Raji (cell line): Measurements from ENCODE around the gene LYZL1.
"Not testable (repeated sequence)": the region's sequence is repeated elsewhere in the genome, so short reads cannot be mapped to it uniquely, and the experiment has no call there.

Experiments used
- POLR2A ChIP-seq: IDR thresholded peaks from 2 replicates; pipeline ENCODE4 v1.6.1; 2011; ENCODE audit warnings: low read depth, low read length, control low read depth; ENCODE audit not compliant: insufficient read depth

Gene LYZL1

DNA sequence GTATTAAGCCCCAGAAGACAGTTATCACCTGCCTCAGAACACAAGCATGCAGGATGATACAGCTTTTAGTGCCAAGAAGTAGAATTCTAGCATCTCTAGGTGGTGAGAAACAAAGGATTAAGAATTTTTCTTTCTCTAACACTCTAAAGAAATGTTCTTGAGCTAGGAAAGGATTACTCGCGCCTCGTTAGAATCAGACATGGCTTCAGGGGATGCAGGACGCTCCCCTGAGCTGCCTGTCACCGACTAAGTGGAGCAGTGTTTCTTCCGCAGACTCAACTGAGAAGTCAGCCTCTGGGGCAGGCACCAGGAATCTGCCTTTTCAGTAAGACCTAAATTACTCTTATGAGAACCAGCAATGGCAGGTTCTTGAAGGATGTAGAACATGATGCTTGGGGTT lies at the start of gene LYZL1:
Gene LYZL1 (plus strand): TSS at position 165 of the 400 bp plus-strand sequence. CDS start 2,798 bp downstream, outside the sequence.
- not testable (repeated sequence) for TF ChIP-seq POLR2A

DNA sequence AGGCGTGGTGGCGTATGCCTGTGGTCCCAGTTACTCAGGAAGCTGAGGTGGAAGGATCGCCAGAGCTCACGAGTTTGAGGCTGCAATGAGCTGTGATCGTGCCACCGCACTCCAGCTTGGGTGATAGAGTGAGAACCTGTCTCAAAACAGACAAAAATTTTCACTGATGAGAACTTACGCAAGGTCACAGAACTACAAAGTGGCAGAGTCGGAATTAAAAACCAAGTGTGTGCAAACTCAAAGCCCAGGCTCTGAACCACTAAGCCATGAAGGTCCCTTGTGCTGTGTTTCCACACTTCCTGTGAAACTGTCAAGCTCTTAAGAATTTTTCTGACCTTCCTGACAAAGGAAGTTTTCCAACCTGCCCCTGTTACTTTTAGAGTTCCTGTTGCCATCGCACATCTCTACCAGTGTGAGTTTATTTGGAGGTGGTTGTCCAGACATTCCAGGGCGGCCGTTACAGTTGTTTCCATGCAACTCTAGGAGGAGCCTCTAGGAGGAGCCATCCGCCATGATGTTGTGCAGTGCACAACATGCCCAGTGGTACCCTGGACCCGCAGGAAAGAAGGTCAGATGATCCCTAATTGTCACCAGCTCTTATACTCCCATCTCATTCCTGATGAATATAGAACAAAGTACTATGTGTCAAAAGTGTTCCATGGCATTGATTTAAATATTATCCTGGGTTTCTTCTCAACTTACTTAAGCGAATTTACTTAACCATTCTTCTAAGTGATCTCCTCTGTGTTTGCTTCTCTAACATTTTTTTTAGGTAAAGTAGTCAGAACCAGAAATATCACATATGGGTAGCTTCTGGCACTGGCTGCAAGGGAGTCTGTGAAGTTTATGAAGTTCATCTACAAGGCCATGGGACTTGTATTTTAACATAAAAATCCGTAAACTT lies 49.0 kb upstream of the LYZL1 start:
- TF ChIP-seq POLR2A = no peak

DNA sequence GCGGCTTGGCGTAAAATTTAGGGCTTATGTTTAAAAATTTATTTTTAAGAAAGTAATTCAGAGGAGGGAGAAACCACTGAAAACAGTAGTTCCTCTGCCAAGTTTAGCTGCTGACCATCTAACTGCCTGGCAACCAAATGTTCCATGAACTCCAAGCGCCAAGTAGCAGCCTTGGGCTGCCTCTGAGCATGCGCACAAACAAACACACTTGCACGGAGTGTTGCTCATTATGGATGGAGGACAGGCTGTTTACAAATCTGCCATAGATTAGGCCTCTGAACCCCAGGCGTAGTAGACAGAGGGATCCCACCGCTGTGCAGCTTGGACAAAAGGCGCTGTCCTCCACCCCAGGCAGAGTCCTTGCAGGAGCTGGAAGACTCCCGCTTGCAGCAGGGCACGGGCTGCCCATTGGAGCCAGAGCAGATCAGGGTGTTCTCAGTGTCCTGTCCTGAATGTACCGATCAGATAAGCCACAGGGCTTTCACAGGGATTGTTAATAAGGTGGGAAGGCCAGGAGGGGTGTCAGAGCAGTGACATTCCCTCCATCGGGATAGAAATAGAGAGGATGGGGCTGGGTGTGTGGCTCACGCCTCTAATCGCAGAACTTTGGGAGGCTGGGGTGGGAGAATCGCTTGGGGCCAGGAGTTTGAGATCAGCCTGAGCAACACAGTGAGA lies 47.7 kb upstream of the LYZL1 start:
- no peak for TF ChIP-seq POLR2A

DNA sequence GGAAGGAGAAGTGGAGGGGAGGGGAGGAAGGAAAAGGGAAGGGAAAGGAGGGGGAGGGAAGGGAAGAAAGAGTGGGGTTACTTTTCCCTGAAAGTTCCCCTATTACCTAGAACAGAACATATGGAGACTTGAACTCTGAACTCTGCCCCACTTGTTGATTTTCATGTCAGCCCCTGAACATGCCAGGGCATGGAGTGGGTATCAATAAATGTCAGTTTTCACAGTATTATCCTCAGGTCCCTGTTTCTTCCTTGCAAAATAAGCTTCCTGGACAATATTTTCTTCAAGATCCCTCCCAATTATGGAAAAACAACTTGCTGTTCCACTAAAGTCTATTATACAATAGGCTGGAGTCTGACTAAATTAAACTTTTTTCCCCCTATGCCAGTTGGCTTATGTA lies 46.9 kb upstream of the LYZL1 start:
- no peak for TF ChIP-seq POLR2A

DNA sequence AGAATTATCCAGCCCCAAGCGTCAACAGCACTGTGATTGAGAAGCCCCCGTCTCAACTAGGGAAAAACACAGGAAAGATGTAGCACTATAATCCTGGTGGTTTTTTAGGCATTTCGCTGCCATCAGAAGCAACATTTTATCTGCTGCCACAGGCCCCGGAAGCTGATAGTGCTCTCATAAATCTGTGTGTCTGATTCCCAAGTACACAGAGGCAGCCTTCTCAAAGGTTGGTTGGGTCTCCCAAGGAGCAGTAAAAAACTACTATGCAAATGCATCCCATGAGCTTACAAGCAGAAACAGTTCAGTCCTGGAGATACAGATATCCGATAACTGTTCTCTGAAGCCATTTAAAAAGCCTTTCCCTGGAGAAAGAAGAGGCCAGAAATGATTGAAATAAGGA lies 45.8 kb upstream of the LYZL1 start:
- TF ChIP-seq POLR2A = no peak

DNA sequence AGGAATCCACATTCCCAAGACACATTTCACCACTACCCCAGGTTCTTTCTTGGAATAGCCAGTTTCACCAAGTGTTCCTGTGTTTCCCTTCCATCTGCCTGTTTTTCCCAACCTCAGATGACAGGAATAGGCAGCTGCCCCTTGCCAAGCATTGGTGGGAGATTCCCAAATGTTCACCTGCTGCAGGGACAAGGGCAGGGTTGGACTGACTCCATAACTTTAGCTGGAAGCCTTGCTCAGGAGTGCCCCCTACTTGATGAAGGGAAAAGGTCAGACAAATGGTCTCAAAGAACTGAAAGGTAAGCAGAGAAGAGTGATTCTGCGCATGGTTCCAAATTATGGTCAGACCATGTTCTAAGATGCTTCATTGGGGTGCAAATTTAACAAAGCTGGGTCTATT lies 45.1 kb upstream of the LYZL1 start:
- TF ChIP-seq POLR2A = no peak

DNA sequence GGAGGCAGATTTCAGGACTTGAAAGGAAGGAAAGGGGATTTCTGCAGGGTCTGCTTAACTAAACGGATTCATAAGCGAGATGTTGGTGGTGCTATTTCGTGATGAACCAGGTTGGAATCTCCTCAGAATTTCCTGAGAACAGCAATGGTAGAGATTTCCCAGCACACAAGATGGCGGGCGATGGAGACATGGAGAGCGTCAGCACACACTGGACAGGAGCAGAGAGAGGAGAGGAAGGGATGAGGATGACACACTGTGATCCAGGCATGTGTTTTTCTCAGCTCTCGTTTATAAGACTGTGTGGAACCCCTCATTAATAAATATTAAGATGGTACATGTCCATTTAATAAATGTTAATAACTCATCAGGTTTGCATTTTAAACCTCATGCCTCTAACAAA lies 43.9 kb upstream of the LYZL1 start:
- TF ChIP-seq POLR2A = no peak

DNA sequence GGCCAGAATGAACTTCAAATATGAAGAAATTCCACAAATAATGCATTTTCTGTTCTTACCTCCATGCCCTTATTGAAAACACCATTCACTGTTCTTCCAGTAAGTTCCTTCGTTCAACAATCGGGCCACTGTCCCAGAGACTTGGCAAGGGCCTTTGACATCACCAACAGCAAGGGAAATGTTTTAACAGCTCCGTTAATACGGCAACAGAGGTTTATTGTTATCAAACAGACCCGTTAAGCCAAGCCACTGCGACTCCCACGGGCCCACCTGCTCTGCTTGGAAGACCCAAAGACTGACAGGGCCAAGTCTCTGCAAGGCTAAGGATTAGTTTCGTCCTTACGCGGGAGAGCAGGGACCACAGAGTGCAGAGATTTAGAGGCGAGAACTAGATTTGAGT lies 43.4 kb upstream of the LYZL1 start:
- TF ChIP-seq POLR2A = no peak

DNA sequence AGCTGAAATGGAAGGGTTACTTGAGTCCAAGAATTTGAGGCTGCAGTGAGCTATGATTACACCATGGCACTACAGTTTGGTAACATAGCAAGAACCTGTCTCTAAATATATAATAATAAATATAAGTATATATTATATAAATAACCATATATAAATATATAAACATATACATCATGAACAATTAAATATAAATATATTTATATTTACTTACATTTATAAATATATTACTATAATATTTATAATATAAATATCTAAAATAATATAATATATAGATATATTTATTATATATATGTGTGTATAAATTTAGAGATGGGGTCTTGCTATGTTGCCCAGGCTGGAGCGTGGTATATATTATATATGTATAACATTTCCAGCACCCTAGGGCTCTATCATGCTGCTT lies 42.4 kb upstream of the LYZL1 start:
- TF ChIP-seq POLR2A = no peak

DNA sequence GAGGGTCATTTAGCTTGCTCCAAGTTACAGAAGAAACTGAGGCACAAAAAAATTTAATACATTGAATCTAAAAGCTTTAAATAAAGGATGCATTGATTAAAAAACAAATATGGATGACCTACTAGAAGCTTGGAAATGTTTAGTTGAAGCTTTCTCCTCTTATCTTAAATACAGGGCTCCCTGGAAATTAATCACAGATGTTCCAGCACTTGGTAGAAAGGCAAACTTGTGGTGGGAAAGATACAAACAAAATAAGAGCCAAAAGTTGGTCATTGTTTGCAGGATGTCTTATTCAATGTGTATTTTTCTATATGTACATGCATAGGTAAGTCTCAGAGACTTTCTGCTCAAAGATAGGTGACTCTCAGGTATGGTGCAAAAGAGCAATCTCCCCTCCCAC lies 40.7 kb upstream of the LYZL1 start:
- TF ChIP-seq POLR2A = no peak

DNA sequence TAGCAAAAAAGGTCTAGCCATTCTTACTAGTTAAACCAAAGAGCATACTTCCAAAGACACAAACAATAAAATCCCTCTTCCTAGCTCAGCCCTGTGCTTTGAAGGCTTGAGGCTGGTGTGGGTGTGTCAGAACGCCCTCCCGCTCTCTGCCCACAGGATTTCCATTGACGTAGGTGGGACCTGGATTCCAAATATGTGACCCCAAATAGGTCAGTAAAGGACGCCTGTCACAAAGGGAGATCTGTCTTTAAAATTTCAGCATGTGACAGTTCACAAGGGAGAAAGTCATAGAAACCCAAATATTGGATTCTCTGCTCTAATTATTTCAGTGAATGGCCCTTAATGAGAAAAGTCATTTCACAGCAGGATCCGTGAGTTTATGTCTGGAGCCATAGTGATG lies 39.9 kb upstream of the LYZL1 start:
- TF ChIP-seq POLR2A = no peak

DNA sequence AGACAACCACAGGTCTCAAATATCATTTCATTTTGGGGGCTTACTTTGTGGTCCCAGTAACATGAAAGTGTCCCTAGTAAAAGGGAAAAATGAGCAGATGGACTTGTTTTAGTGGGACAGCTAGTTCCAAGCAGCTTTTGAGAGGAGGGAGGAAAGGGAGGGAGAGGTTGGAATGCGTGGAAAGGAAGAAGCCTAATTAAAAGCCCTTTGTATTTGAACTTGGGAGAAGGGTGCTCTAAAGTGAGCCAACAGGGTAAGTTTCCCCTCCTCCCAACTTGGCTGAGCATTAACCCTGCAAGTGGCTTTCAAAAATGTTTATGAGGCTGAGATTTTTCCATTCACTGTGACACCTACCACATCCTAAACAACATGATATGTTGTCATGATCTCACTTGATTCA lies 38.8 kb upstream of the LYZL1 start:
- TF ChIP-seq POLR2A = no peak

DNA sequence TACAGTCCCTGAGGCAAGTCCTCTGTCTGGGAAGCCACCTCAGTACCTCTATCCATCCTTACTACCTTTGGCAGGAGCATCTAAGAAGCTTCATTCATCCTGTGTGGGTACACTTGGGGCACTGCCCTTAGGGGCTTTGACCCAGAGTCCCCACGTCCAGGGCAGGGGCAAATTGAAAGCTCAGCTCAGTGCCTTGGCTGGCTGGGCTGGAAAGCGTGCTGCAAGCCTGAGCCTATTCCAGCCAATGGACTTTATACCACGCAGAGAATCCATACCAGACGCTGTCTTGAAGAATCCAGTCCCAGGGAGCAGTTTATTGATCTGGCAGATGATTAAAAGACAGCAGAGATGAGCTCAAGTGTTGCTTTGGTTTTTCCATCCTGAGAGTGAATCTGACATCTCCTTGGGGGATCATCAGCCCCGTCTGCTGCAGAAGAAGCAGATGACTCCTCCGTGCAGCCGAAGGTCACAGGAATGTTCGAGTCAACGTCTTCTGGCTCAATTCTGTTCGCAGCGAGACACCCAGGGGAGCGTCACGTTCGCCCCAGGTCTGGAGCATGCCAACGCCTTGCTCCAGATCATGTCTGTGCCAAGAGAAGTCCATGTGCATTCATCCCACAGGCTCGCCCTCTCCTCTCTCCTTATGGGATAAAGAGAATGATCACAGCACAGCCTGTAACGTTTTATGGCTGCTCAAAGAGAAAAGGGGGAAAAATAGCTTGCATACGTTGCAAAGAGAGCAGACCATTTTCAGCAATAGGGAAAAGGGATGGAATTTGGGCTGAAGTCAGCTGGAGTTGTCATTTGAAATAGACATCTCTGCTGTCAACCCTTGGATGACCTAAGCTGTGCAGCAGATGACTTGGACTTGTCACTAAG lies 35.8 kb upstream of the LYZL1 start:
- no peak for TF ChIP-seq POLR2A

DNA sequence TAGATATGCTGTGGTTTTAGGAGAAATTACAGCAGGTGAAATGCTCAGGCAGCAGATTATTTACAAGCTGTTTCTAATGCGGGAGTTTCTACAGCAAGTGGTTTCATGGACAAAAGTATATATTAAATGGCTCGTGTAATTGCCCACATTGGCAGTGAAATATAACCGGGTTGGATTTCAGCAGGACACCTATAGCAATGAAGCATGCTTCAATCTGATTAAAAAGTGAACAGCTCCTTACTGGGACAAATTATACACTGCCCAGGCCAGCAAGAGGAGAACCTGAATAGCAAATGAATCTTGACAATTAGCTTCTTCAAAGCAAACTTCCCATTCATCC lies 35.2 kb upstream of the LYZL1 start:
- no peak for TF ChIP-seq POLR2A
